GM12878 (cell line): ENCODE data around the gene TNKS1BP1. TPM values are rescaled to one million over a fixed set of nuclear protein-coding genes. Genes with fewer than 3 reads are reported as not detected.

ENCODE experiments used
- ATF7 ChIP-seq: fragments of 450-650 bp; IDR thresholded peaks from 2 replicates; pipeline ENCODE4 v1.6.1; 2016; ENCODE audit warnings: low read depth, mild to moderate bottlenecking
- CEBPZ ChIP-seq: fragments of 150-350 bp; IDR thresholded peaks from 2 replicates; pipeline ENCODE4 v1.6.1; 2016; ENCODE audit warnings: low read depth, low read length
- EED ChIP-seq: sonication (generic); IDR thresholded peaks from 2 replicates; pipeline ENCODE4 v1.6.1; 2016; ENCODE audit warnings: antibody characterized with exemption, low read depth
- KAT2A ChIP-seq: conservative IDR thresholded peaks from 2 replicates; pipeline ENCODE4 v1.6.1; 2011; ENCODE audit warnings: low read depth, low read length; ENCODE audit not compliant: control insufficient read depth
- KLF5 ChIP-seq: fragments of 450-650 bp; IDR thresholded peaks from 2 replicates; pipeline ENCODE4 v1.6.1; 2014; ENCODE audit warnings: mild to moderate bottlenecking; ENCODE audit not compliant: partially characterized antibody
- MYB ChIP-seq: fragments of 150-350 bp; IDR thresholded peaks from 2 replicates; pipeline ENCODE4 v1.6.1; 2014; ENCODE audit warnings: mild to moderate bottlenecking, low read depth, low read length, borderline replicate concordance
- MYC ChIP-seq: IDR thresholded peaks from 2 replicates; pipeline ENCODE4 v1.6.1; 2011; ENCODE audit warnings: mild to moderate bottlenecking, low read length, moderate library complexity, inconsistent platforms; ENCODE audit not compliant: insufficient read depth, insufficient replicate concordance, insufficient read length, severe bottlenecking
- RBBP5 ChIP-seq: fragments of 200-600 bp; sonication (generic); conservative IDR thresholded peaks from 2 replicates; pipeline ENCODE4 v1.6.1; 2016
- SIN3A ChIP-seq: IDR thresholded peaks from 2 replicates; pipeline ENCODE4 v1.6.1; 2012; ENCODE audit warnings: low read depth, low read length, improper control_type of control experiment
- SMAD5 ChIP-seq: IDR thresholded peaks from 2 replicates; pipeline ENCODE4 v1.6.1; 2016; ENCODE audit warnings: antibody characterized with exemption, low read depth
- ZBED1 ChIP-seq: IDR thresholded peaks from 2 replicates; pipeline ENCODE4 v1.6.1; 2016; ENCODE audit warnings: borderline replicate concordance
- ZBTB11 ChIP-seq: fragments of 450-650 bp; formaldehyde crosslinking; IDR thresholded peaks from 2 replicates; pipeline ENCODE4 v1.5.0; 2022; ENCODE audit warnings: mild to moderate bottlenecking, missing genetic modification characterization
- polyA plus RNA-seq, 11 experiments: library from polyadenylated mRNA; depleted of rRNA in 4 of 11; unstranded in 6 of 11; stranded (reverse) in 5 of 11; fragments of >200 nt; fragmentation: Nextera tagmentation in 4 of 11; fragmentation: Illumina TruSeq in 1 of 11; extraction: Ambion mirVana in 4 of 11; extraction: Trizol in 1 of 11; gene quantifications; 1 replicate in 1 of 11; 2 replicates in 10 of 11; pipeline versions ENCODE4 v1.2.1 to v1.2.3, GENCODE V29; 2011 to 2016; ENCODE audit warnings: inconsistent platforms in 2 of 11, missing spikeins in 2 of 11, low read depth in 1 of 11
- total RNA-seq, 4 experiments: library from RNA; depleted of rRNA in 3 of 4; stranded (reverse); fragments of >200 nt in 3 of 4; fragmentation: Illumina TruSeq in 1 of 4; extraction: Trizol in 1 of 4; gene quantifications; 2 replicates each; pipeline versions ENCODE4 v1.2.1 to v1.2.3, GENCODE V29; 2013 to 2021

TNKS1BP1 gene
- total and polyA plus RNA-seq, 10 of the 15 experiments (the other 5 are each of a cell fraction or from before 2014, with no cell fraction given): 0.26 to 15.8 (median 4.3) TPM

- TF ChIP-seq ZBED1: no peak
- TF ChIP-seq MYC: no peak
- no peak for TF ChIP-seq SIN3A
- no peak for TF ChIP-seq RBBP5
- no peak for TF ChIP-seq EED
- TF ChIP-seq ATF7: no peak
- no peak for TF ChIP-seq KLF5
- no peak for TF ChIP-seq SMAD5
- TF ChIP-seq MYB: no peak
- no peak for TF ChIP-seq KAT2A
- TF ChIP-seq CEBPZ: no peak
- TF ChIP-seq ZBTB11 (CRISPR knock-in tag): no peak
These were observed 25.5 kb downstream of the TNKS1BP1 start (continued) for GRCh38 chr11:57299150-57299737.
